Measurements from ENCODE around the gene BRWD1. TPM values are rescaled to one million over a fixed set of nuclear protein-coding genes. Genes with fewer than 3 reads are reported as not detected.
"Not testable (repeated sequence)": the region's sequence is repeated elsewhere in the genome, so short reads cannot be mapped to it uniquely, and the experiment has no call there.

BRWD1 gene
- total RNA-seq, 1 donor from 2014 or later, result 38.9 TPM

DNA sequence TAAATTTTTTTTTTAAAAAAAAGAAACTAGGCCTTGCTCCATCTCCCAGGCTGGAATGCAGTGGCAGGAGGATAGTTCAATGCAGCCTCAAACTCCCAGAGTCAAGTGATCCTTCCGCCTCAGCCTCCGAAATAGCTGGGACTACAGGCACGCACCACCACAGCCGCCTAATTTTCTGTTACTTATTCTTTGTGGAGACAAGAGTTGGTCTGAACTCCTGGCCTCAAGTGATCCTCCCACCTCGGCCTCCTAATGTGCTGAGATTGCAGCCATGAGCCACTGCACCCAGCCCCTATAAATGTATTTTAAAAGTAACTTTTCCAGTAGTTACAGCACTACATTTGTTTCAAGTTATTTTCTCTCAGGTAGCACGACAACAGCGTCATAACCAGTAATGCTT lies 2.3 kb downstream of the BRWD1 start:
- no peak for DNase-seq (ENCODE audit: low spot score)
- intact Hi-C loops (cut with DNase I), result no loop called here

GRCh38 chr21:39307466-39307865 lies 6.0 kb downstream of the BRWD1 start:
- DNase-seq (ENCODE audit: low spot score), result no peak
- intact Hi-C loops (cut with DNase I), result no loop called here

- no peak for DNase-seq (ENCODE audit: low spot score)
- intact Hi-C loops (cut with DNase I), result no loop called here
Observed at GRCh38 chr21:39300587-39300986, 12.8 kb downstream of the BRWD1 start.

DNA sequence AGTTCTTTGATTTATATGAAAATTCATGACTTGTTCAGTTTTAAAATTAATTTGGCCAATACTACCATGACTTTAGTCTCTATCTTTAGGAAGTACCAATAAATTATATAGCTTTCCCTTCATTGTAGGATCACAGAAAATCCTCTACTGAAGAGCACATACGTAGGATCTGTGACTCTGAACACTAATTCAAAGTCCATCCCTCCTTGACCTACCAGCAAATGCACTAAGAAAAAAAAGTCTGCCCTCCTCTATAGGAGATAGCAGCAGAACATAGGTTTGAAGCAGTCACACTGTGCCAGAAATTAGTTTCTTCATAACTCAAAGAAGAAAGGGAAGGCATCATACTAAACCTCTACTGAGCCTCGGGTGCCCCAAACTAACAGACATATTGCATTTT lies 16.5 kb downstream of the BRWD1 start:
- DNase-seq (ENCODE audit: low spot score), result no peak
- intact Hi-C loops (cut with DNase I), result no loop called here

DNA sequence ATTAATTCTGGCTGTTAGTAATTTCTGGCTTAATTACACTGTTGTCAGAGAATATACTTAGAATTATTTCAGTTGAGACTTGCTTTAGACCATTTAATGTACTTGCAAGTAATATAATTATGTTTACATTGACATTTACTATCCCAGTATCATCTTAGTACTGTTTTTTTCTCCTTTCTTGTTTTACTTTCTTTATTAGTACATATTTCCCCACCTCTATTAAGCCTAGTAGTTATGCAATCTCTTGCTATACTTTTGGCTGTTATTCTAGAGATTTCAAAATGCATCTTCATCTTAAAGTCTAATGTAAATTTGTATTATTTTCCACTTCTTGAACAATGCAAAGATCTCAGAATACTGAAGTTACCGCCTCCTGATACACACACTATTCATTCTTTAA lies 24.4 kb downstream of the BRWD1 start:
- intact Hi-C loops (cut with DNase I), result no loop called here
- DNase-seq (ENCODE audit: low spot score), result no peak

DNA sequence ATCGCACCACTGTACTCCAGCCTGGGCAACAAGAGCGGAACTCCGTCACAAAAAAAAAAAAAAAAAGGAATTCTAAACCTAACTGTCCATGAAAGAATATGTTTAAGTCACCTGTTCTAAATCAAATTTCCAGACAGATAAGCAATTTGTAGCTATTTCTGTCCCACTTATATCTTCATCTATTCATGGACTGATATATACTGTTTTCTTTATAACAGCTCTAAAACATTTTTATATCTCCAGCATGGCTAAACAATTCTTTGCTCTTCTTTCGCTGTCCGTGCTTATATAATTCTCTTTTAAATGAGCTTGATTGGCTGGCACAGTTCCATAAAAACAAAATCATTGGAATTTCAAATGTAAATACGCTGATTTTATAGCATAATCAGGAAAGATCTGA lies 30.5 kb downstream of the BRWD1 start:
- intact Hi-C loops (cut with DNase I), result no loop called here
- no peak for DNase-seq (ENCODE audit: low spot score)

- intact Hi-C loops (cut with DNase I), result no loop called here
- DNase-seq (ENCODE audit: low spot score), result no peak
Observed at GRCh38 chr21:39281853-39282252, 31.6 kb downstream of the BRWD1 start.

DNA sequence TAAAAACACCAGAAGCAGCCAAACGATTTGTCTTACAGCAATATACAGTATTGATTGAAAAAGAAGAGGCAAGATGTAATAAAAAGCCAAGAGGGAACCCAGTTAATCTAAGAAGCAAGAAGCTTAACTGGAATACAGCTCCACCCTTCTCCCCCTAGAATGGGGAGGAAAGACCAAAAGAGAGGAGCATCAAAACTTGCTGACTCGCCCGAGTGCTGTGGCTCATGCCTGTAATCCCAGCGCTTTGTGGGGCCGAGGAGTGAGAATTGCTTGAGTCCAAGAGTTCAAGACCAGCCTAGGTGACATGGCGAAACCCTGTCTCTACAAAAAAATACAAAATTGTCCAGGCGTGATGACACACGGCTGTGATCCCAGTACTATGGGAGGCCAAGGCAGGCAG lies 32.2 kb downstream of the BRWD1 start:
- intact Hi-C loops (cut with DNase I), result no loop called here
- no peak for DNase-seq (ENCODE audit: low spot score)

DNA sequence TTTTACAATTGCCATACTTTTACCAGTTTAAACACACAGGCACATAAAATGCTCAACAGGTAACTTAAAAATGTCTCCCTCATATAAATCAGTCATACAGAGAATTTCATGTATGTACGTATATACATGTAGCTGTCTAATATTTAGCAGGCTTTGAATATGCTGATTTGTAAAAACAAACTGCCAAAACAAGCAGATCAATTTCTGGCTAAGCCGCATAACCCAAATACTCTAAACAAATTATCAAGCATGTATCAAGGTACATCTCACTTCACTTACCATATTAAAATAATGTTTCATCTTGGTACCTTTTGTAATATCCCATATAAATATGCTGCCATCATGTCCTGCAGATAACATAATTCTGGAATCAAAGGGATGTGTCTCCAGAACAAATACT lies 43.8 kb downstream of the BRWD1 start:
- no peak for DNase-seq (ENCODE audit: low spot score)
- intact Hi-C loops (cut with DNase I), result no loop called here

- no peak for DNase-seq (ENCODE audit: low spot score)
- intact Hi-C loops (cut with DNase I), result no loop called here
Observed at GRCh38 chr21:39265603-39266002, 47.8 kb downstream of the BRWD1 start.

GRCh38 chr21:39263372-39263771 lies 50.1 kb downstream of the BRWD1 start:
- intact Hi-C loops (cut with DNase I), result no loop called here
- no peak for DNase-seq (ENCODE audit: low spot score)

- intact Hi-C loops (cut with DNase I), result no loop called here
- no peak for DNase-seq (ENCODE audit: low spot score)
Observed at GRCh38 chr21:39258207-39258606, 55.2 kb downstream of the BRWD1 start.

DNA sequence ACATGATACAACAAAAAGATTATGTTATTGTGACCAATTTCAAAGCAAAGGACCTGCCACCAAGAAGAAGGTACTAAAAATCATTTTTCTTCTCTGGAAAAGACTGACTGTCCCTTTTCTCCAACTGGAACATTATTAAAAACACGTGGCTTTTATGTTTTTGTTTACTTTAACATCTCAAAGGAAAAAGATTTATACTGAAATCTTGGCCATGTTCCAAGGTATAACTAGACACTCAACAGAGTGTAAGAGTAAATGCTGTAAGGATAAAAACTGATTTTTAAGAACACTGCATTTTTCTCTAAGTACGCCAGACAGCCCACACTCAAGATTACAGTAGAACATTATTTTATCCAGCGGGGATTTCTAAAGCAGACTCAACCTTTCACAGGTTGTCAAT lies 62.1 kb downstream of the BRWD1 start:
- DNase-seq (ENCODE audit: low spot score), result no peak
- intact Hi-C loops (cut with DNase I), result no loop called here

GRCh38 chr21:39238275-39238674 lies 75.2 kb downstream of the BRWD1 start:
- no peak for DNase-seq (ENCODE audit: low spot score)
- intact Hi-C loops (cut with DNase I), result no loop called here

GRCh38 chr21:39232861-39233291 lies 80.6 kb downstream of the BRWD1 start:
- no peak for DNase-seq (ENCODE audit: low spot score)
- intact Hi-C loops (cut with DNase I), result no loop called here

GRCh38 chr21:39224930-39225329 lies 88.5 kb downstream of the BRWD1 start:
- intact Hi-C loops (cut with DNase I), result no loop called here
- no peak for DNase-seq (ENCODE audit: low spot score)

- DNase-seq (ENCODE audit: low spot score), result no peak
- intact Hi-C loops (cut with DNase I), result no loop called here
Observed at GRCh38 chr21:39221997-39222486, 91.4 kb downstream of the BRWD1 start.

- no peak for DNase-seq (ENCODE audit: low spot score)
- intact Hi-C loops (cut with DNase I), result no loop called here
Observed at GRCh38 chr21:39221282-39221996, 92.0 kb downstream of the BRWD1 start.

- intact Hi-C loops (cut with DNase I); DNase-seq (ENCODE audit: low spot score): not testable (repeated sequence)
Observed at GRCh38 chr21:39220875-39221274, 92.6 kb downstream of the BRWD1 start.

DNA sequence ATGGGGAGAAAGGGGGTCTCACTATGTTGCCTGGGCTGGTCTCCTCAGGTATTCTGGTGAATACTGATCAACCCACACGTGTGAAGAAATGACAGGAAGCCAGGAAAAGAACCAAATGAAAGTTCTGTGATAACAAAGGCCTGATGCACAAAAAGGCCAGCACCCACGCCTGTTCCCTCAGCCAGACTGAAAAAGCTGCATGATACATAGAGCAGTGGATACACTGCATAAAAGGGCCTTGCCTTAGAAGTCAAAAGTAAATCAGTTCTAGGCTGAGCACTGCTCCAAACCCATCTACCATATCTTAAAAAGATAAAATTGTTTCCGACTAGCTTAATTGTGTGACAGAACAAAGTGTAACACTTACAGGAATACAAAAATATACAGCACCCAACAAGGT lies 93.3 kb downstream of the BRWD1 start:
- intact Hi-C loops (cut with DNase I), result no loop called here
- DNase-seq (ENCODE audit: low spot score), result no peak

GRCh38 chr21:39218082-39218409 lies 95.4 kb downstream of the BRWD1 start:
- no peak for DNase-seq (ENCODE audit: low spot score)
- intact Hi-C loops (cut with DNase I), result no loop called here

Data from cardiac septum (tissue), 1 donor.